H1 (cell line): ENCODE measurements around the gene C16orf95. TPM values are rescaled to one million over a fixed set of nuclear protein-coding genes. Genes with fewer than 3 reads are reported as not detected.

Experiments used
- CTCF ChIA-PET: fragments of 300-600 bp; sonication (Branson Sonifier 250); formaldehyde crosslinking; loops from one replicate; lab custom pipeline; 2021; ENCODE audit not compliant: partially characterized antibody; lab: Charles Lee
- POLR2A ChIA-PET: fragments of 300-600 bp; sonication (Branson Sonifier 250); formaldehyde crosslinking; loops from one replicate; lab custom pipeline; 2021; ENCODE audit warnings: inconsistent platforms; ENCODE audit not compliant: partially characterized antibody; lab: Charles Lee
- DNase-seq, 2 experiments: peaks; one replicate each; pipeline versions ENCODE4 v3.0.0 to v3.0.0-alpha.2; 2010 to 2022; ENCODE audit warnings: low spot score in 2 of 2, low read depth in 1 of 2, mixed read lengths in 1 of 2
- FAIRE-seq: peaks from 2 replicates; lab custom pipeline; 2011; peaks lifted over from hg19 to GRCh38; lab: Jason Lieb, UNC
- H2AFZ ChIP-seq: 2 replicates; pipeline ENCODE4 v1.8.1; 2012; ENCODE audit warnings: low read length, inconsistent platforms
- H2AK5ac ChIP-seq: 2 replicates; pipeline ENCODE4 v1.6.1; 2013; ENCODE audit warnings: low read depth, low read length
- H2BK120ac ChIP-seq: replicated peaks from 2 replicates; pipeline ENCODE3; 2013; ENCODE audit warnings: low read depth, low read length, inconsistent platforms
- H2BK12ac ChIP-seq: 2 replicates; pipeline ENCODE4 v1.6.1; 2013; ENCODE audit warnings: low read depth, low read length
- H2BK15ac ChIP-seq: 2 replicates; pipeline ENCODE4 v1.6.1; 2013; ENCODE audit warnings: low read length
- H2BK20ac ChIP-seq: 2 replicates; pipeline ENCODE4 v1.6.1; 2013; ENCODE audit warnings: low read length
- H2BK5ac ChIP-seq: 2 replicates; pipeline ENCODE4 v1.6.1; 2013; ENCODE audit warnings: low read depth, low read length
- H3K14ac ChIP-seq: 2 replicates; pipeline ENCODE4 v1.6.1; 2013; ENCODE audit warnings: inconsistent platforms; ENCODE audit not compliant: insufficient read length
- H3K18ac ChIP-seq: 2 replicates; pipeline ENCODE4 v1.6.1; 2013; ENCODE audit warnings: low read length; ENCODE audit errors: extremely low read depth
- H3K23ac ChIP-seq: 2 replicates; pipeline ENCODE4 v1.6.1; 2013; ENCODE audit warnings: inconsistent platforms; ENCODE audit not compliant: insufficient read length
- H3K23me2 ChIP-seq: 2 replicates; pipeline ENCODE4 v1.6.1; 2013; ENCODE audit warnings: low read depth, low read length
- H3K27ac ChIP-seq: 2 replicates; pipeline ENCODE4 v1.6.1; 2011; ENCODE audit warnings: low read depth, low read length, inconsistent platforms
- H3K27me3 ChIP-seq, 4 experiments: replicated peaks in 1 of 4; 1 replicate in 1 of 4; 2 replicates in 3 of 4; pipeline versions ENCODE4 v1.6.1 to v1.8.1; 2011 to 2013; ENCODE audit warnings: low read length in 3 of 4, mild to moderate bottlenecking in 3 of 4, inconsistent platforms in 2 of 4, mixed read lengths in 2 of 4, moderate library complexity in 1 of 4; ENCODE audit not compliant: control insufficient read depth in 3 of 4, insufficient read depth in 3 of 4; ENCODE audit errors: extremely low read depth in 1 of 4
- H3K36me3 ChIP-seq, 4 experiments: 2 replicates each; pipeline versions ENCODE4 v1.6.1 to v1.8.1; 2011 to 2013; ENCODE audit warnings: mild to moderate bottlenecking in 4 of 4, low read length in 3 of 4, moderate library complexity in 2 of 4, control low read depth in 1 of 4, inconsistent platforms in 1 of 4; ENCODE audit not compliant: insufficient read depth in 4 of 4, control insufficient read depth in 2 of 4
- H3K4ac ChIP-seq: replicated peaks from 2 replicates; pipeline ENCODE3; 2013; ENCODE audit warnings: low read length, low read depth, mixed read lengths, inconsistent platforms; ENCODE audit not compliant: insufficient read length
- H3K4me1 ChIP-seq, 4 experiments: replicated peaks in 1 of 4; 1 replicate in 1 of 4; 2 replicates in 3 of 4; pipeline versions ENCODE4 v1.6.1 to v1.8.1; 2011 to 2013; ENCODE audit warnings: low read length in 3 of 4, inconsistent platforms in 2 of 4, mixed read lengths in 1 of 4; ENCODE audit not compliant: insufficient read depth in 4 of 4, control insufficient read depth in 3 of 4
- H3K4me2 ChIP-seq, 2 experiments: 2 replicates each; pipeline versions ENCODE4 v1.6.1 to v1.8.1; 2011 to 2013; ENCODE audit warnings: low read depth in 2 of 2, low read length in 2 of 2, control low read depth in 1 of 2, inconsistent platforms in 1 of 2, mild to moderate bottlenecking in 1 of 2; ENCODE audit not compliant: insufficient read depth in 1 of 2
- H3K4me3 ChIP-seq, 4 experiments: fragments of 200-600, 300-600 bp in 1 of 4; sonication (generic), shearing (Covaris generic), sonication (Bioruptor Twin) in 1 of 4; 2 replicates each; pipeline versions ENCODE4 v1.5.1 to v1.8.1; 2011 to 2016; ENCODE audit warnings: low read length in 4 of 4, low read depth in 3 of 4, control low read depth in 2 of 4, inconsistent platforms in 2 of 4, mild to moderate bottlenecking in 2 of 4, mixed read lengths in 1 of 4, moderate library complexity in 1 of 4; ENCODE audit not compliant: insufficient read depth in 2 of 4; ENCODE audit errors: extremely low read depth in 1 of 4
- H3K56ac ChIP-seq: replicated peaks from 2 replicates; pipeline ENCODE3; 2013; ENCODE audit warnings: low read depth, mild to moderate bottlenecking, mixed read lengths, low read length, inconsistent platforms; ENCODE audit not compliant: insufficient read length
- H3K79me1 ChIP-seq: 2 replicates; pipeline ENCODE4 v1.6.1; 2013; ENCODE audit warnings: low read depth, low read length, control low read depth
- H3K79me2 ChIP-seq, 2 experiments: 2 replicates each; pipeline versions ENCODE4 v1.6.1 to v1.8.1; 2012 to 2013; ENCODE audit warnings: low read length in 2 of 2, mild to moderate bottlenecking in 2 of 2, inconsistent platforms in 1 of 2; ENCODE audit not compliant: insufficient read depth in 2 of 2, control insufficient read depth in 1 of 2
- H3K9ac ChIP-seq, 4 experiments: replicated peaks in 1 of 4; 1 replicate in 1 of 4; 2 replicates in 3 of 4; pipeline versions ENCODE4 v1.6.1 to v1.8.1; 2011 to 2013; ENCODE audit warnings: low read depth in 3 of 4, low read length in 3 of 4, control low read depth in 2 of 4, mild to moderate bottlenecking in 2 of 4, moderate library complexity in 2 of 4, inconsistent platforms in 1 of 4; ENCODE audit errors: extremely low read depth in 1 of 4
- H3K9me3 ChIP-seq, 2 experiments: 2 replicates each; pipeline versions ENCODE4 v1.6.1 to v1.8.1; 2012 to 2013; ENCODE audit warnings: mild to moderate bottlenecking in 2 of 2, moderate library complexity in 2 of 2, control low read depth in 1 of 2, inconsistent platforms in 1 of 2, low read depth in 1 of 2, low read length in 1 of 2, mixed read lengths in 1 of 2; ENCODE audit not compliant: insufficient read depth in 2 of 2
- H4K20me1 ChIP-seq, 2 experiments: replicated peaks in 1 of 2; 2 replicates each; pipeline versions ENCODE3 to v1.8.1; 2011 to 2013; ENCODE audit warnings: inconsistent platforms in 2 of 2, low read length in 2 of 2, mild to moderate bottlenecking in 1 of 2; ENCODE audit not compliant: insufficient read depth in 2 of 2, control insufficient read depth in 1 of 2
- H4K5ac ChIP-seq: 2 replicates; pipeline ENCODE4 v1.6.1; 2013; ENCODE audit warnings: low read length, low read depth, mixed read lengths, inconsistent platforms; ENCODE audit not compliant: insufficient read length
- H4K8ac ChIP-seq: 2 replicates; pipeline ENCODE4 v1.8.0; 2013; ENCODE audit warnings: mild to moderate bottlenecking, moderate library complexity, low read length, inconsistent platforms; ENCODE audit not compliant: insufficient read depth; ENCODE audit errors: extremely low read depth
- H4K91ac ChIP-seq: replicated peaks from 2 replicates; pipeline ENCODE3; 2013; ENCODE audit warnings: low read length, mixed read lengths, inconsistent platforms; ENCODE audit not compliant: insufficient read length
- HDAC6 ChIP-seq: IDR thresholded peaks from one replicate; pipeline ENCODE4 v1.7.1; 2012; ENCODE audit warnings: low read depth, mild to moderate bottlenecking, inconsistent platforms, low read length, moderate library complexity
- TBP ChIP-seq: IDR thresholded peaks from 2 replicates; pipeline ENCODE4 v1.6.1; 2011; ENCODE audit warnings: low read depth, low read length, improper control_type of control experiment
- WGBS, 2 experiments: shearing (Covaris generic) in 1 of 2; methylation state at CpG; one replicate each; pipeline versions ENCODE4 v1.1.6 to v1.1.7; 2013 to 2015; ENCODE audit warnings: low lambda C conversion rate in 2 of 2, mixed read lengths in 2 of 2, inconsistent platforms in 1 of 2, low coverage in 1 of 2, missing lambda C conversion rate in 1 of 2; ENCODE audit not compliant: insufficient replicate concordance in 2 of 2, insufficient coverage in 1 of 2, insufficient read length in 1 of 2; ENCODE audit errors: extremely low coverage in 1 of 2, missing lambda C conversion rate in 1 of 2; 5-methylcytosine and 5-hydroxymethylcytosine counted together
- polyA plus RNA-seq, 7 experiments: library from polyadenylated mRNA; depleted of rRNA in 3 of 7; stranded (reverse) in 5 of 7; unstranded in 2 of 7; fragments of >200 nt in 5 of 7; fragments of 200-250 nt in 2 of 7; gene quantifications; 1 replicate in 5 of 7; 2 replicates in 1 of 7; 4 replicates in 1 of 7; pipeline versions ENCODE4 v1.2.1 to v1.2.3, GENCODE V29; 2011 to 2013; ENCODE audit warnings: missing spikeins in 2 of 7, mixed read lengths in 2 of 7
- total RNA-seq: library from RNA; stranded (reverse); fragmentation: NEBNext Ultra II Directional; extraction: Animal tissue kit (Norgen Biotek cat#: 25700); gene quantifications from 2 replicates; pipeline ENCODE4 v1.2.1, GENCODE V29; 2021

C16orf95 gene
- total and polyA plus RNA-seq, 2 of the 8 experiments (the other 6 are each of a cell fraction or from before 2014, with no cell fraction given), result 5.0 to 5.4 TPM

- ChIA-PET POLR2A (interaction anchor here (1.0 to 1.6 kb wide), 4 partner anchors 9 to 23 kb away, joined by 3 to 5 read pairs (median 3); no protein-coding TSS in a partner anchor), CTCF (interaction anchor here (0.9 to 2.1 kb wide), 3 partner anchors 8 to 34 kb away, joined by 4 to 8 read pairs (median 6); no protein-coding TSS in a partner anchor)
- Histone ChIP-seq H2BK120ac (no peak overlapping the region), H3K14ac (no peak overlapping the region), H2BK20ac (no peak overlapping the region), H4K91ac (no peak overlapping the region), H4K8ac (no peak overlapping the region), H2AK5ac (no peak overlapping the region), H3K18ac (no peak overlapping the region), H3K9me3 (no peaks in the 10 kb centered on the region), H3K4me1 (no peaks in the 10 kb centered on the region), H2BK15ac (no peak overlapping the region), H3K4me2 (no peak overlapping the region), H3K27me3 (no peaks in the 10 kb centered on the region), H3K79me1 (peaks cover 2% of the 10 kb centered on the region; the same call in 1 of the 2 replicates), H3K23me2 (0 out of 2 replicates have a peak, but pooled peaks cover under 1% of the 10 kb centered on the region), H4K20me1 (peaks cover 11% of the 10 kb centered on the region in 2 experiments), H3K4ac (no peak overlapping the region), H3K36me3 (peaks cover 0 to 14% (median 5%) of the 10 kb centered on the region in 4 experiments; a peak in 5 of 8 replicates), H3K27ac (no peak overlapping the region; the same call in 1 of the 2 replicates), H2BK12ac (no peak overlapping the region), H2BK5ac (no peak overlapping the region), H2AFZ (no peak overlapping the region), H3K23ac (no peak overlapping the region), H4K5ac (no peak overlapping the region), H3K4me3 (no peak overlapping the region), H3K56ac (no peak overlapping the region), H3K9ac (no peak overlapping the region), H3K79me2 (no peaks in the 10 kb centered on the region)
- DNase-seq, result no peak
- no peak for FAIRE-seq
- no peak for TF ChIP-seq TBP
- TF ChIP-seq HDAC6, result no peak
- WGBS, 2 experiments, result 94% methylated on average over 10 of the region's 10 CpGs; no CpG with 5 or more reads in 1 of the 2 experiments
Observed at GRCh38 chr16:87332150-87332549, 15.0 kb upstream of the C16orf95 start.
